NCI-H460 (cell line): ENCODE data around the gene SLC25A11. TPM values are rescaled to one million over a fixed set of nuclear protein-coding genes. Genes with fewer than 3 reads are reported as not detected.

Source experiments
- DNase-seq: peaks from one replicate; pipeline ENCODE4 v3.0.0-alpha.2; 2016; ENCODE audit warnings: low read depth; ENCODE audit errors: extremely low read depth
- total RNA-seq: library from RNA; depleted of rRNA; stranded (reverse); fragments of >200 nt; shearing (Covaris generic); gene quantifications from 2 replicates; pipeline ENCODE4 v1.2.3, GENCODE V29; 2014

The SLC25A11 gene
- total RNA-seq, 1 experiment from 2014 or later = 53.4 TPM

DNA sequence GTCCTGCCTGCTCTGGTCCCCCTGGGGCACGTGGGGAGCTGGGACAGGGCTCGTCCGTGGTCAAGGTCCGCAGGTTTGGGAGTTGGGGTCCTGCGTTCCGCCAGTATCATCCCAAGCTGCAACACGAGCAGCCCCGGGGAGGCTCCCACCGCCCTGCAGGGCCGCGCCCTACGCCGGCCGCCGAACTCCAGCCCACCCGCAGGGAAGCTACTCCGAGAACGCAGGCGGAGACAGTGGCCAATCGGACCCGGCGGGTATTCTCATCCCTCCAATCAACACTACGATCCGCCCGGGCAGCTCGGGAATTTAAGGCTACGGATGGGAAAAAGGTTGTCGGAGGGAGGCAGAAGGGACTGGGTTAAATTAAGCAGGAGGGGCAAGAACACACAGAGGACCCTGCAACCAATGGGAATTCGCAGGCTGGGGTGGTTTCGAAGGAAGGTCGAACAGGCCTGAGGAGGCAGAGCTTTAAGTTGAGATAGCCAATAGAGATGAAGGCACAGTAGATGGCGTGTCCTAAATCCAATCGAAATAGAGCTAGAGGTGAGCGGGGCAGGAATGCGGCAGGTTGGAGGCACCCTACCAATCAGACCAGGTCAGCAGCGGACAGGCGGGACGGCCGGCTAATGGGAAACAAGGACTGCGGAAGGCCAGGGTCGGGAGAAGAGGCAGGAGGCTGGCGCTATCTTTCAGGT lies 27.1 kb upstream of the SLC25A11 start:
- DNase-seq = peak; percentile 99

DNA sequence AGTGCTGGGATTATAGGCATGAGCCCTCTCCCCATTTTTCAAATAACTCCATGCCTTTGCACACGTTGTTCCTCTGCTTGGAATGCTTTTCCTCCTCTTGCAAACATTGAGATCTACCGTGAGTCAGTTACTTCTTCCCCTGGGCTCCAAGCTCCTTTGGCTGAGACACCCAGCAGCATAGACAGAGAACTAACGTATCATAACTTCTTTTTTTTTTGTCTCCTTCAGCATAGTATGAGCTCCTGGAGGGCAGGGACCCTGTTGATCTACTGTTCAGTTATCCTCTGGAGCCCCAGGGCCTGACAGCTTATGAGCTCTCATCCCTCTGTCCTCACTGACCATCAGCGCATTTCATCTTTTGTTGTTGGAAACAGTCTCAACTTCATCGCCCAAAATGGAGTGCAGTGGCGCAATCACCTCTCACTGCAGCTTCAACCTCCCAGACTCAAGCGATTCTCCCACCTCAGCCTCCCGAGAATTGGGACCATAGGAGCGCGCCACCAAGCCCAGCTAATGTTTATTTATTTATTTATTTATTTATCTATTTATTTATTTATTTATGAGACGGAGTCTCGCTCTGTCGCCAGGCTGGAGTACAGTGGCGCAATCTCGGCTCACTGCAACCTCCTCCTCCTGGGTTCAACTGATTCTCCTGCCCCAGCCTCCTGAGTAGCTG lies 25.6 kb upstream of the SLC25A11 start:
- no peak for DNase-seq

DNA sequence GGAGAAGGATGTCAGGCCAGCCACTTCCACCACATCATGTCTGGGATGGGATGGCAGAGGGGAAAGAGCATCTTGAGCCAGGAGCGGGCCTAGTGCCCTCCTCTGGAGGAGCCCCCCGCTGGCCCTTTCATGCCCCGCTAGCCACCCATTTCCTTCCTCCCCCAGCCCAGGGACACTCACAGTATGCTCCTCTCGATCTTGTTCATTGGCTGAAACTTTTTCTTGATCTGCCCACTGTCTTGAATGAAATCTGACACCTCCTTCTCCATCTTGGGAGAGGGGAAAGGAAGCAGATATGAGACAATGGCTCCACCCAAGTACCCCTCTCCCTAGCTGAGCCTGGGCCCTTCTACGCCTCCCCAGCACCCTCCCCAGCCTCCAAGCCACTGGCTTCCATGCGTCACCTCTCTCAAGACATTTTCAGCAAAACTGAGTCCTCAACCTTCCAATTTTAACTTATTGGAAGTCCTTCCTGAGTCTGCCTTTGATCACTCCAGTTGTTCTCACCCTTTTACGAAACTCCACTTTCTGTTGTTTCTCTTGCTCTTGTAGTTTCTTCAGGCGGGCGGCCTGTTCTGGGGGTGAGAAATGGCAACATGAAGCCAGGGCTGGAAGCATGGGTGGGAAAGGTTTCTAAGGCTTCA lies 20.6 kb upstream of the SLC25A11 start:
- no peak for DNase-seq

DNA sequence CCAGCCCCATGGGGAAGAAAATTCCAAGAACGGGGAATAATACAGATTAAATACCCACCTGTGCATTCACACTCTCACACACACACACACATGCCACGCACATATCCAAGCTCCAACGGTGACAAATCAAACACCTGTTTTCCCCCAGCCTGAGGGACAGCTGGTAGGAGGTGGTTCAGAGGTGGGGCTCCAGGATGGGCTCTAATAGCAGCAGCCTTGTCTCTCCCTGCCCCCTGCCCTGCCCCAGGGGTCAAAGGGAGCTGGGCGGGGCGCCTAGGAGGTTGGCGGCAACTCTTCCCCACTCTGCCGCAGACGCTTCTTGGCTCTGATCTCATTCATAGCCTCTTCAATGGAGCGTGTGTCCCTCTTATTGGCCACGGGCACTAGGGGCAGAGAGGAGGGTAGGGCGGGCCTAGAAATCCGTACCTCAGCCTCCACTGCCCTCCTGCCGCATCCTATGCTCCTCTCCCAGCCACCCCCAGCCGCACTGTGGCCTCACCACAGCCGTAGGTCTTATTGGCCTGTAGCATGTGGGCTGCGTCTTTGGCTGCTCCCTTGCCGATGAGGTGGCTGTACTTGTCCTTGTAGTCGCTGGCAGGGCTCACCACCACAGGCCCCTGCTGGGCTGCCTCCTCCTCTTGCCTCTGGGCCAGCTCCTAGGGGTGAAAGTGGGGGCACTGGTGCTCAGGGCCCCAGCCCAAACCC lies 19.6 kb upstream of the SLC25A11 start:
- no peak for DNase-seq

DNA sequence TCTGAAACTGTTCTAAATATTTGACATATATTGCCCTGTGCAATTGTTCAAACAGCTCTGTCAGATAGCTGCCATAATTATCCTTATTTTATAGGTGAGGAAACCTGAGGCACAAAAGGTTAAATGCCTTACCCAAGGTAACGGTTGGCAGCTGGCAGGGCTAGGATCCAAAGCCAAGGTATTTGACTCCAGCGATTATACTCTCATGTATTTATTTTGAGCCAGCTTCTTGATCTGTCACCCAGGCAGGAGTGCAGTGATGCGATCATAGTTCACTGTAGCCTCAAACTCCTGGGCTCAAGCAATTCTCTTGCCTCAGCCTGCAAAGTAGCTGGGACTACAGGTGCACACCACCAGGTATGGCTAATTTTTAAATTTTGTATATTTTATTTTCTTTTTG lies 18.3 kb upstream of the SLC25A11 start:
- DNase-seq = no peak

DNA sequence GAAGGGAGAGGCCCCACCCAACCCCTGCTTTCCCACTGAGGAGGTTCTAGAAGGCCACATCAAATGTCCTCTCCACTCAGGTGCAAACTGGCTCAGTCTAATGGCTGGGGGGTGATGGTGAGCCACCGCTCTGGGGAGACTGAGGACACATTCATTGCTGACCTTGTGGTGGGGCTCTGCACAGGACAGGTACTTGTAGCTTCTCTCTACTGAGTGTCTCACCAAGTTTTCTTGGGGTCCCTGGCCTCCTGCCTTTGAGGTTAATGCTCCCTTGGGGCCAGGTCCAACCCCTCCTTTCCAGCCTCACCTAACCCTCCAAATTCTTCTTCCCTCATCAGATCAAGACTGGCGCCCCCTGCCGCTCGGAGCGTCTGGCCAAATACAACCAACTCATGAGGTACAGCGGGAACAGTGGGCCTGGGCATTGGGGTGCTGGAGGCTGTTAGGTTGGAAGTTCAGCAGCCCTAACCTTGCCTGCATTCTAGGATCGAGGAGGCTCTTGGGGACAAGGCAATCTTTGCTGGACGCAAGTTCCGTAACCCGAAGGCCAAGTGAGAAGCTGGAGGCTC lies 16.7 kb upstream of the SLC25A11 start:
- no peak for DNase-seq

DNA sequence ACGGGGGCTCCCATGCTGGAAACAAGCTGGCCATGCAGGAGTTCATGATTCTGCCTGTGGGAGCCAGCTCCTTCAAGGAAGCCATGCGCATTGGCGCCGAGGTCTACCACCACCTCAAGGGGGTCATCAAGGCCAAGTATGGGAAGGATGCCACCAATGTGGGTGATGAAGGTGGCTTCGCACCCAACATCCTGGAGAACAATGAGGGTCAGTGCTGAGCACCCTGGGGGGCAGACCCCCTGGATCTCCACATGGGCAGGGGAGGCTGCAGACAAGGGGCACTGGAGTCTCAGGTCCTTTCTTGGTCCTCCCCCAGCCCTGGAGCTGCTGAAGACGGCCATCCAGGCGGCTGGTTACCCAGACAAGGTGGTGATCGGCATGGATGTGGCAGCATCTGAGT lies 15.2 kb upstream of the SLC25A11 start:
- DNase-seq = no peak

DNA sequence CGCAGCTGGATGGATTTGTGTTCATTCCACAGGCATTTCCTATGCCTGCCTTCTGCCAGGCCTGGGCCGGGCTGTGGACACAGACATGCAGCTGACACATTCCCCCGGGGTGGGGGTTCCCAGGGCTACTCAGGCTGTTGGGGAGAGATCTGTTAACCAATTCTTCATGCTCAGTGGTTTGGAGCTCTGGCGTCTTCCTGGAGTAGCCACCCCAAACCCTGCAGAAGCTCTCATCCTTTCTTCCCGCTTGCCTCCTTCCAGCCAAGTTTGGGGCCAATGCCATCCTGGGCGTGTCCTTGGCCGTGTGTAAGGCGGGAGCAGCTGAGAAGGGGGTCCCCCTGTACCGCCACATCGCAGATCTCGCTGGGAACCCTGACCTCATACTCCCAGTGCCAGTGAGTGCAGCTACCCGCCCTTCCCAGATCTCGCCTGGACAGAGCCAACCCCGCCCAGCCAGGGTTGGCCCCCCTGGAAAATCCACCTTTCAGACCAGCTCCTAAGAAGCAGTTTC lies 13.7 kb upstream of the SLC25A11 start:
- DNase-seq = no peak

DNA sequence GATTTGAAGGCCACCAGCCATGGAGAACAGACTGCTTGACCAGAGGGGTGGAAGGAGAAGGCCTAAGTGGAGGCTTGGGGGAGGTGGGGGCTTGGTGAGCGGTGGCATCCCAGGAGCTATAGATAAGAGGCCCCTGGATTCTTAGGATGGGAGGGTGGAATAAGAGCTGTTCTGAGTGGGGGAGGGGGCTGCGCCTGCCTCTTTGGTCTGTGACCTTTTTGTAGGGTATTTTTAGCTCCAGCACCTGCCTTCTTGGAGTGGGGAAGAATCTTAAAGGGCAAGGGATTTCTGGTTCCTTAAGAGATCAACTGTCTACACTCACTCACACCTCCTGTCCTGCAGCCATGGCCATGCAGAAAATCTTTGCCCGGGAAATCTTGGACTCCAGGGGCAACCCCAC lies 11.6 kb upstream of the SLC25A11 start:
- DNase-seq = no peak

DNA sequence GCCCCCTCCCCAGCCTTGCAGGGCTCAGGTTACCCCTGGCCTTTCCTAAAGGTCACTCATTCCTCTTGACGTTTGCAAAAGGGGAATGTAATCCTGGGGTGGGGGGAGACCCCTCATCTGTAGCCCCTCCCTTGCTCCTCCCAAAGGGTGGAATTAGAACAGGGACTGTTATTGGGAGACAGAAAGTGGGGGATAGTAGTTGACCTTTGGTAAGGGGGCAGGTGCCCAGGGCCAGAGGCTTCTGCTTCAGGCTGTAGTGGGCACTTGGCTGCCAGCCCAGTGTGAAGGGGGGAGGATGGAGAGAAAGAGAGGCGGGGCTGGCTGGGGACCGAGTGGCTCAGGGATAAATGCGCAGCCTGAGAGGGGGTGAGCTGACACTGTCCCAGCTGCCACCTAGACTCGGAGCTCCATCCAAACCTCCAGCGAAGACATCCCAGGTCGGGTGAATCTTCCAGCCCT lies 10.9 kb upstream of the SLC25A11 start, which contains the start of gene ENO3:
Gene ENO3 (plus strand): TSS at position 374 of the 459 bp plus-strand sequence. CDS start 711 bp downstream, outside the sequence.
- DNase-seq = no peak

DNA sequence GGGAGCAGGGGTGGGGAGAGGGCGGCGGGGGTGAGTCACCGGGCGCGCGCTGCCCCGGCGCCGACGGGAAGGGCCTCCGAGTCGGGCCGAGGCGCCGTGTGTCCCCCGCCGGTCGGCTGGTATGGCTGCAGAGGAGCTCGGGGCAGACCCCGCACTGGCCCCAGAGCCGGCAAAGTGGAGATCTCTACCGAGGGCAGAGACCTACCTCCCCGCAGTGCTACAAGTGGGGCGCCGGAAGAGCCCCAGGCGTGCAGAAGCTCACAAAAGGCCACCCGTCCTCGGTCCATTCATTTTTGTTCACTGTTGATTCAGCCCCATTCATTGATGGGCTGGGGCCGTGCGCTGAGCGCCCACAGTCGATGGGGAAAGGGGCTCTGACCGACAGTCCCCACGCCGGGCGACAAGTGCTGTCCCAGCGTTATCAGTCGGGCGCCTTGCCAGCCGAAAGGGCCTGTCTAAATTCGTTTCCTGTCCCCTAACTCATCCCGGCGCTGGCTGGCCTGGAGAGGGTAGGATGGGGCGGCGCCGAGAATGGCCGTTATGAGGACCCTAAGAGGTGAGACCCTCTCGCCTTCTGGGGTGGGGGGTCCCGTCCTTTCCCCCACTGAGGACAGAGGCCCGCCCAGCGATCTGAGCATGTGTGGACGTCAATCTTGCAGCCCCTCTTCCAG lies 10.4 kb upstream of the SLC25A11 start:
- no peak for DNase-seq

DNA sequence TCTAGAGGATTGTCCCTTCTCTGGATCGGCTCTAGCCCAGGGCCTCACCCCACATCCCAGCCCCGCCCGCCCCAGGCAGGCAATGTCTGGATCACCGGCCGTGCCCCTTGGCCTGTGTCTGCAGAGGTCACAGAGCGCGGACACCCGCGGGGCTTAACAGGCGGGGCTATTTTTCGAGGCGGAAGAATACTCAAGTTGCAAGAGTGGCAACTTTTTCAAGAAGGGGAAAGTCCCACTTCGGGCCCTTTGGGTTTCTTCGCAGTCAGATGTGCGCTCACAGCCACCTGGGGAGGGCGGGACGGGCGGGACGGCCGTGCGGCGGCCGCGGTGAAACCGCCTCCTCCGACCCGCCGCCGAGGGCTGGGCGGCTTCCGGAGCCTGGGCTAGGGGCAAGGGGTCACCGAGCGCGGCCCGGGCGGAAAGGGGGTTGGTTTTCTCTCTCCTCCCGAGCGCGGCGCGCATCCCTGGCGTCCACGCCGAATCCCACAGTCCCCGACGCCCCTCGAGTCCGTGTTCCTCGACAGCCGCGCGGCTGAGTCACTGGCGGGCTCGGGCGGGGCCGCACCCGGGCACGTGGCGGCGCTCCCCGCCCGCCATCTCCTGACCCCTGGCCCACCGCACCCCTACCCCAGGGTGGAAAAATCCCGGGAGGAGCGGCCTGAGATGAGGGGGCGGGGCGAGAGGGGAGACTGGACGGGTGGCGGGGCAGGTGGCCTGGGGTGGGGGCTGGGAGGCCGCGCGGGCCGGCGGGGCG lies 9.7 kb upstream of the SLC25A11 start:
- DNase-seq = peak; percentile 68

DNA sequence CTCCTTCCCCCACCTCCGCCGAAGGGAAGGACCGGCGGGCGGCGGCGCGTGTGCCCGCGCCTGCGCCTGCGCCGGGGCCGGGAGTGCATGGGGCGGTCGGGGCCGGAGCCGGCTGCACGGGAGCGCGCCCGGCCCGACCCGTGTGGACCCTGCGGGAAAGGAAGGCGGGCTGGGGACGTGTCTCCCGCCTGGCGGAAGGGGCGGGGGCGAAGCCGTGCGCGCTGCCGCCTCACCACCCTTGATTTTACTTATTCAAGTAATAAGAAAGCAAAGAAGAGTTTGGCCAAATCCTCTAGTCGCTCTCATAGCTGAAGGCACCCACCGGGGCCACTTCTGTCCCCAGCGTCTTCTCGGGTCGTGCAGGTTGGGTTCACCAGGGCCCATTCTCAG lies 9.1 kb upstream of the SLC25A11 start:
- peak; percentile 87 for DNase-seq

DNA sequence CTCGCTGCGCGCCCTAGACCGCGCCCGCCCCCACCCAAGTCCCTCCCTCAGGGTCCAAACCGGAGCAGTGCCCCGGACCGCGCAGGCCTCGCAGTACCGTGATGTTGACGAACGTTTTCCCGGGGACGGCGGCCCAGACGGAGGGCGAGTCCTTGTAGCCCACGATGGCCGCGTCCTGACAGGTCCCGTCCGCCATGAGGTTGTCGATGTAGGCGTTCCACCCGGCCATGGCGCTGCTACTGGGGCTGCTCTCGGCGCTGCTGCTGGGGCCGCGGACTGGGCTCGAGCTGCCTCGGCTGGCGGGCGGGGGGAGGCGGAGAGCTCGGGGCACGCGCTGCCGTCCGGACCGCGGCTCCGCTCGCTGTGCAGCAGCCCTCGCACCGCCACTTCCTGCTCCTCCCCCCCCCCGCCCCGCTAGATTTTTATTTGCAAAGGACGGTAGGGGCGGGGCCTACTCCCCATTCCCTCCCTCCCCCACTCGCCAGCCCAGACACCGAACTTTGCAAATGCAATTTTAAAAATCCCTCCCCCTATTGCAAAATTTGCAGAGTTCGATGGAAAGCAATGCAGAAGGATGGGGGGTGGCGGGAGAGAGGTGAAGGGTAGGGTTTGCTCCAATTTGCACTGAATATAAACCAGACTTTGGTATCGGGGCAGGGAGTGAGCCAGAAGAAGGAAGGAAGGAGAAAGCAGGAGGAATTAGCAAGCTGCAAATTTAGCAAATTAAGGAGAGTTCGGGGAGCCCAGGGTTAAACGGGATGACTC lies 8.5 kb upstream of the SLC25A11 start, which contains the start of gene PFN1:
Gene PFN1 (minus strand): TSS at position 365 of the 765 bp plus-strand sequence. CDS start 136 bp downstream, at position 229.
- DNase-seq = peak; percentile 92

DNA sequence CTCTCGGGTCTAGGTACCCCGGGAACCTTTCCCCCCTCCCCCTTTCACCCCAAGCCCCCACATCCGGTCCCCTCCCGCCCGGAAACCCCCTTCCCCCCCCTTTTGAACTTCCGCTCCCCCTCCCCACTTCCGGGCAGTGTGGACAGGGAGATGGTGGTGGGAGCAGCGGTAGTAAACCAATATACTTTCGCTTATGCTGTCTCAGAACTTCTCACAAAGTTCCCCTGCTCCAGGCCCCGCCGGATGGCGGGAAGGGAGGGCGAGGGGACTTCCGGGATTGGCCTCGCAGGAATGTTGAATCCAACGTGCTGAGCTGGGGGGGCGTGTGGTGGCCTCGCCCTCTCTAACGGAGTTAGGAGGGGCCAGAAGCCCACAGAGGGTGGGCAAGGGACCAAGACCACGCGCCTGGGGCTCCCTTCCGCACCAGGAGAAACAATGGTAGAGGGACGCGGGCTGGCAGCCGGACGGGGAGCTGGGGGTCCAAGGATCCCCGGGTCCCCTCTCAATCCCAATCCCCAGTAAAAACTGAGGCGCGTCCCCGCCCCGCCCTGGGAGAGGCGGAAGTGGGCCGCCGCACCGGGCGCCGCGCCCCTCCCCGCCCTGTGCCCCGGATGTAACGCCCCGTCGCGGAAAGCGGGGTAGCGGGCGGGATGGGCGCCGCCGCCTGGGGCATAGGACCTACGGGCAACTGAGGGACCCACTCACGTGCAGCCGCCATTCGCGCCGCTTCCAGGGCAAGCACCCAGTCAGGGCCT lies 7.7 kb upstream of the SLC25A11 start:
- no peak for DNase-seq

DNA sequence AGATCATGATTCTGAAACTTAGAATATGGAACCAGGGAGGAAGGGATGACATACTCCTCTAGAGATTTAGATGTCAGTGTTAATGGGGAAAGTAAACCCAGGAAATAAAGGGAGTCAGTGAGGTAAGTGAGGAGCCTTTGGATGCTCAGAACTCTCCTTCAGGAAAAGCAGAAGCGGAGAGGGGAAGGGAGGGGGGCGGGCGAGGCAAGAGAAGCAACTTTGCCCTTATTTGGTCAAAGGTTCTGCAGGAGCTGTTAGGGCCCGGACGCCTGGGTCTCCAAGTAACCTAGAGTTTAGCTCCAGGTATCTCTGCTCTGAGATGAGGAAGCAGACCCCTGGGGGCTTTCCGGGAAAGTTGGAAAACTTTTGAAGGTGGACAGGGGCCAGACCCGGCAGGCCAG lies 7.2 kb upstream of the SLC25A11 start:
- no peak for DNase-seq

DNA sequence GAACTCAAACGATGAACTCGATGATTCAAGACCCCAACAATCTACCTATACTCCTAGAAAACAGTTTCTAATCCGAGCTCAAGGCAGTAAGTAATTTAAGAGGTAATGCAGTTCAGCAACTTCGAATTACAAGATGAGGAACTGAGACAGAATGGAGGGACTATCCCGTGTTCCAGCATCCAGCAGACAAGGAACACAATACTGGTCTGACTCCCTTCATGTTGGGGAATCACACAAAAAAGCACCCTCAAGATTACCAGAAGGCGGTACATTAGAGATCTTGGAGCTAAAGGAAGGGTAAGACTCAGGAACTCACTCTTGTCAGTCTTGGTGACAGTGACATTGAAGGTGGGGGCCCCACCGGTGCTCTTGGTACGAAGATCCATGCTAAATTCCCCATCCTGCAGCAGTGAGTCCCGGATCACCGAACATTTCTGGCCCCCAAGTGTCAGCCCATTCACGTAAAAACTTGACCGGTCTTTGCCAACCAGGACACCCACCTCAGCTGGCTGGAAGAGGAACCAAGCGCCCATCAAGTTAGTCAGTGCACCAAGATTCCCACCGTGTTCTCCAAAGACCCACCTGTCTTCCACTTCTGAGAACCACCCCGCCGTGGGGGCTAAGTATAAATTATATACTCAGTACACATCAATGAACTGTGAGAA lies 6.6 kb upstream of the SLC25A11 start:
- no peak for DNase-seq
